ENCODE measurements around the gene RPL10. TPM values are rescaled to one million over a fixed set of nuclear protein-coding genes. Genes with fewer than 3 reads are reported as not detected.

RPL10 gene
- total and polyA plus RNA-seq, 2 donors (not counting 3 experiments of a cell fraction or from before 2014, with no cell fraction given), result 2,493 to 7,586 TPM

GRCh38 chrX:154432210-154432609 is 34.0 kb downstream of the RPL10 start:
- dilution Hi-C loops (cut with MboI; ENCODE audit: extremely low pct_ligation_motif_present, low sequenced_read_pairs) (no loop called here), intact Hi-C loops (cut with micrococcal nuclease) (no loop called here)
- peaks cover 25% of the 10 kb centered on the region for H3K79me2 ChIP-seq (ENCODE audit: control insufficient read depth, insufficient read depth, low read length)
- POLR2A ChIA-PET, result no interaction called here
- H3K4me3 ChIP-seq (replicated peaks in 1 of 3; ENCODE audit: insufficient read depth in 1 of 3, low read depth in 1 of 3, low read length in 3 of 3), result no peak overlapping the region
- H3K9ac ChIP-seq (replicated peaks; ENCODE audit: extremely low read depth, insufficient read depth, low read length), result no peak overlapping the region
- no peak overlapping the region for H2AFZ ChIP-seq (ENCODE audit: low read depth, low read length)
- no peak for FAIRE-seq
- H3K4me1 ChIP-seq (ENCODE audit: control insufficient read depth, extremely low read depth, insufficient read depth, low read length), result peaks cover 24% of the 10 kb centered on the region
- H3K9me3 ChIP-seq (replicated peaks; ENCODE audit: control insufficient read depth, insufficient read depth, low read length), result no peaks in the 10 kb centered on the region
- no peaks in the 10 kb centered on the region for H4K20me1 ChIP-seq (replicated peaks; ENCODE audit: control insufficient read depth, extremely low read depth, insufficient read depth, low read length)
- BruUV-seq (replicated peaks), result no TSS peak
- peaks cover 2 to 26% of the 10 kb centered on the region in 2 experiments for H3K36me3 ChIP-seq (ENCODE audit: control insufficient read depth in 2 of 2, extremely low read depth in 1 of 2, insufficient read depth in 2 of 2, low read length in 2 of 2)
- CTCF ChIA-PET, result no interaction called here
- no peak overlapping the region for H3K4me2 ChIP-seq (ENCODE audit: insufficient read depth, low read length)
- DNase-seq (ENCODE audit: low read depth, low spot score), result no peak
- no peak overlapping the region for H3K27ac ChIP-seq (ENCODE audit: insufficient read depth, low read depth, low read length)
- TF ChIP-seq MYC (IDR thresholded peaks at IDR 0.05; ENCODE audit: low read depth, low read length) (no peak), CTCF (IDR thresholded peaks at IDR 0.05; ENCODE audit: extremely low read depth in 1 of 2, insufficient read depth in 1 of 2, low read depth in 1 of 2, low read length in 2 of 2) (no peak), EZH2 (IDR thresholded peaks at IDR 0.05; ENCODE audit: borderline replicate concordance, low read depth, low read length, severe bottlenecking) (no peak), POLR2A (IDR thresholded peaks at IDR 0.05; ENCODE audit: low read depth, low read length) (no peak), POLR2AphosphoS5 (IDR thresholded peaks at IDR 0.05; ENCODE audit: insufficient read depth, low read depth, low read length) (no peak), JUN (IDR thresholded peaks at IDR 0.05; ENCODE audit: borderline replicate concordance, insufficient read depth, insufficient read length, low read depth) (no peak), FOS (IDR thresholded peaks at IDR 0.05; ENCODE audit: borderline replicate concordance, insufficient read depth, low read length) (no peak), GATA2 (IDR thresholded peaks at IDR 0.05; ENCODE audit: insufficient read depth, insufficient read length, low read depth, low read length) (no peak), MAX (IDR thresholded peaks at IDR 0.05; ENCODE audit: insufficient read depth, insufficient read length) (no peak)
- no peaks in the 10 kb centered on the region for H3K27me3 ChIP-seq (ENCODE audit: control insufficient read depth in 2 of 2, insufficient read depth in 2 of 2, low read length in 2 of 2)
- no peaks in the 10 kb centered on the region for H3K9me1 ChIP-seq (replicated peaks; ENCODE audit: control insufficient read depth, extremely low read depth, insufficient read depth, low read length)

Data from endothelial cell of umbilical vein (primary cell).